WTC11 (cell line): ENCODE measurements around the gene TRIP13. TPM values are rescaled to one million over a fixed set of nuclear protein-coding genes. Genes with fewer than 3 reads are reported as not detected.
"Not testable (repeated sequence)": the region's sequence is repeated elsewhere in the genome, so short reads cannot be mapped to it uniquely, and the experiment has no call there.

ENCODE experiments used
- ATAC-seq: fragments of 200-7000 bp; cut with Tn5 transposase; 2 replicates; pipeline ENCODE4 v1.10.0; 2021; ENCODE audit warnings: mild to moderate bottlenecking, moderate library complexity
- CTCF ChIA-PET: fragments of 300-600 bp; sonication (Branson Sonifier 250); formaldehyde crosslinking; loops from one replicate; lab custom pipeline; 2021; ENCODE audit warnings: antibody characterized with exemption; lab: Charles Lee
- POLR2A ChIA-PET: fragments of 350-600 bp; sonication (Branson Sonifier 250); formaldehyde crosslinking; loops from one replicate; lab custom pipeline; 2021; ENCODE audit warnings: antibody characterized with exemption; lab: Charles Lee
- DNase-seq: peaks from one replicate; pipeline ENCODE4 v3.0.0; 2021; ENCODE audit warnings: low spot score
- H3K27ac Mint-ChIP-seq: 2 replicates; pipeline ENCODE4 v1.8.0; 2021; ENCODE audit warnings: mixed read lengths
- H3K27me3 Mint-ChIP-seq: 2 replicates; pipeline ENCODE4 v1.8.0; 2021; ENCODE audit warnings: low read depth, mild to moderate bottlenecking, moderate library complexity, mixed read lengths
- H3K36me3 Mint-ChIP-seq: 2 replicates; pipeline ENCODE4 v1.8.0; 2021; ENCODE audit warnings: mixed read lengths
- H3K4me1 Mint-ChIP-seq: 2 replicates; pipeline ENCODE4 v1.8.0; 2022; ENCODE audit warnings: mixed read lengths
- H3K4me3 Mint-ChIP-seq: 2 replicates; pipeline ENCODE4 v1.8.0; 2021; ENCODE audit warnings: mild to moderate bottlenecking, moderate library complexity, mixed read lengths
- H3K9me3 Mint-ChIP-seq: 2 replicates; pipeline ENCODE4 v1.8.0; 2021; ENCODE audit warnings: mixed read lengths
- ELF4 ChIP-seq: sonication (generic); formaldehyde crosslinking; IDR thresholded peaks from 2 replicates; pipeline ENCODE4 v1.8.1; 2022; ENCODE audit warnings: low read depth, mild to moderate bottlenecking, moderate library complexity, missing genetic modification reagents
- EMX1 ChIP-seq: fragments of 250-450 bp; sonication (Bioruptor Pico); IDR thresholded peaks from 2 replicates; pipeline ENCODE4 v1.8.0; 2021; ENCODE audit warnings: mild to moderate bottlenecking
- FOXP1 ChIP-seq: sonication (generic); formaldehyde crosslinking; IDR thresholded peaks from 2 replicates; pipeline ENCODE4 v1.8.0; 2022; ENCODE audit warnings: missing genetic modification reagents, mild to moderate bottlenecking, moderate library complexity, borderline replicate concordance
- GABPB1 ChIP-seq: sonication (generic); formaldehyde crosslinking; IDR thresholded peaks from 2 replicates; pipeline ENCODE4 v1.8.1; 2023; ENCODE audit warnings: mild to moderate bottlenecking, missing genetic modification reagents
- GRHL2 ChIP-seq: fragments of 250-450 bp; sonication (Bioruptor Pico); IDR thresholded peaks from 2 replicates; pipeline ENCODE4 v1.8.0; 2022; ENCODE audit warnings: mild to moderate bottlenecking, moderate library complexity; ENCODE audit not compliant: insufficient replicate concordance, severe bottlenecking
- JUN ChIP-seq: sonication (generic); formaldehyde crosslinking; IDR thresholded peaks from 2 replicates; pipeline ENCODE4 v1.8.0; 2023; ENCODE audit warnings: mild to moderate bottlenecking, missing genetic modification reagents
- NR1H2 ChIP-seq: sonication (generic); formaldehyde crosslinking; IDR thresholded peaks from 2 replicates; pipeline ENCODE4 v1.9.0; 2021; ENCODE audit warnings: mild to moderate bottlenecking, moderate library complexity, missing genetic modification reagents
- NR2C2 ChIP-seq: sonication (generic); formaldehyde crosslinking; IDR thresholded peaks from 2 replicates; pipeline ENCODE4 v1.8.0; 2022; ENCODE audit warnings: mild to moderate bottlenecking, missing genetic modification reagents
- PRRX2 ChIP-seq: fragments of 250-450 bp; sonication (Bioruptor Pico); IDR thresholded peaks from 2 replicates; pipeline ENCODE4 v1.8.0; 2021; ENCODE audit warnings: mild to moderate bottlenecking
- RELA ChIP-seq: sonication (generic); formaldehyde crosslinking; IDR thresholded peaks from 2 replicates; pipeline ENCODE4 v1.8.1; 2022; ENCODE audit warnings: missing genetic modification reagents, mild to moderate bottlenecking, borderline replicate concordance
- ZNF317 ChIP-seq: sonication (generic); formaldehyde crosslinking; IDR thresholded peaks from 2 replicates; pipeline ENCODE4 v1.8.1; 2023; ENCODE audit warnings: low read depth, mild to moderate bottlenecking, moderate library complexity, missing genetic modification reagents, borderline replicate concordance
- ZNF396 ChIP-seq: fragments of 250-450 bp; sonication (Bioruptor Pico); IDR thresholded peaks from 2 replicates; pipeline ENCODE4 v1.8.0; 2021; ENCODE audit warnings: mild to moderate bottlenecking, moderate library complexity, borderline replicate concordance
- total RNA-seq: library from RNA; stranded (reverse); gene quantifications from 3 replicates; pipeline ENCODE4 v1.2.3, GENCODE V29; 2021
- TF ChIP-seq, protein P1 (sequence below): sonication (generic); formaldehyde crosslinking; IDR thresholded peaks from 2 replicates; pipeline ENCODE4 v1.8.0; 2022; ENCODE audit warnings: mild to moderate bottlenecking, missing genetic modification reagents
- TF ChIP-seq, protein P2 (sequence below): sonication (generic); formaldehyde crosslinking; conservative IDR thresholded peaks from 2 replicates; pipeline ENCODE4 v1.8.1; 2023; ENCODE audit warnings: mild to moderate bottlenecking, low read depth, missing genetic modification reagents, moderate library complexity
- TF ChIP-seq, protein P3 (sequence below): fragments of 250-450 bp; sonication (Bioruptor Pico); IDR thresholded peaks from 2 replicates; pipeline ENCODE4 v1.9.0; 2021; ENCODE audit warnings: mild to moderate bottlenecking
- TF ChIP-seq, protein P4 (sequence below): sonication (generic); formaldehyde crosslinking; IDR thresholded peaks from 2 replicates; pipeline ENCODE4 v1.8.1; 2022; ENCODE audit warnings: low read depth, mild to moderate bottlenecking, moderate library complexity, missing genetic modification reagents, borderline replicate concordance

TRIP13 gene
- total RNA-seq, 1 experiment from 2014 or later: 33.7 TPM

DNA sequence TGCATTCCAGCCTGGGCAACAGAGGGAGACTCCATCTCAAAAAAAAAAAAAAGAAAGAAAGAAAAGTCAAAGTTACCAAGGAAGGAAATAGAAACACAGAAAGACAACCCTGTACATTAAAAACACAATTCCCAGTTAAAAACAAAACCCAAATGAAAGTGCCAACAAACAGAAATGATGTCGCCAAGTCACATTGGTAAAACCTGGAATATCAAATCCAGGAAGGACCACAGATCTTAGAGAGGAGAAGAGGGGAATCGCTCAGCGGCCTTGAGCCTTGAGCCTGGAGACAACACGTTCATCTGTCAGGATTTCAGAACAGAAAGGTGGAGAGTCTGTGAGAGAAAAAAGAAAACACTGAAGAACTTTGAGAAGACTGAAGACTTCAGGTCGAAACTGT lies 40.7 kb upstream of the TRIP13 start:
- POLR2A ChIA-PET: no interaction called here
- CTCF ChIA-PET: interaction anchor here (0.7 kb wide), 1 partner anchor 55 kb away, joined by 3 read pairs; no protein-coding TSS in a partner anchor
- H3K4me3 Mint-ChIP-seq: no peak overlapping the region

DNA sequence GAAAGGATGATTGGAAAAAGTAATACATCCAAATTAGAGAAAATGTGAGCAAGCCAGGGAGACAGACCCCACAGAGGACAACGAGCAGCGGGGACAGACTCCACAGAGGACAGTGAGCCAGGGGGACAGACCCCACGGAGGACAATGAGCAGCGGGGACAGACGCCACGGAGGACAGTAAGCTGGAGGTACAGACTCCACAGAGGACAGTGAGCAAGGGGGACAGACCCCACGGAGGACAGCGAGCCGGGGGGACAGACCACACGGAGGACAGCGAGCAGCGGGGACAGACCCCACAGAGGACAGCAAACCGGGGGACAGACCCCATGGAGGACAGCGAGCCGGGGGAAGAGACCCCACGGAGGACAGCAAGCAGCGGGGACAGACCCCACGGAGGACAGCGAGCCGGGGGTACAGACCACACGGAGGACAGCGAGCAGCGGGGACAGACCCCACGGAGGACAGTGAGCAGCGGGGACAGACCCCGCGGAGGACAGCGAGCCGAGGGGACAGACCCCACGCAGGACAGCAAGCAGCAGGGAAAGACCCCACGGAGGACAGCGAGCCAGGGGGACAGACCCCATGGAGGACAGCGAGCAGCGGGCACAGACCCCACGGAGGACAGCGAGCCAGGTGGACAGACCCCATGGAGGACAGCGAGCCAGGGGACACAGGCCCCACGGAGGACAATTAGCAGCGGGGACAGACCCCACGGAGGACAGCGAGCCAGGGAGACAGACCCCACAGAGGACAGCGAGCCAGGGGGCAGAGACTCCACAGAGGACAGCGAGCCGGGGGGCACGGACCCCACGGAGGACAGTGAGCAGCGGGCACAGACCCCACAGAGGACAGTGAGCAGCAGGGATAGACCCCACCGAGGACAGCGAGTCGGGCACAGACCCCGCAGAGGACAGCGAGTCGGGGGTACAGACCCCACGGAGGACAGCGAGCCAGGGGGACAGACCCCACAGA lies 40.0 kb upstream of the TRIP13 start:
- ChIA-PET POLR2A (no interaction called here), CTCF (no interaction called here)
- Mint-ChIP-seq H3K27me3 (no peaks in the 10 kb centered on the region; the same call in 1 of the 2 replicates), H3K36me3 (no peaks in the 10 kb centered on the region), H3K4me1 (no peaks in the 10 kb centered on the region), H3K4me3 (no peak overlapping the region), H3K27ac (peak overlapping the region; percentile 41), H3K9me3 (no peaks in the 10 kb centered on the region)
- no peak for DNase-seq
- no peak for TF ChIP-seq ZNF317 (CRISPR knock-in tag)
- TF ChIP-seq PRRX2 (CRISPR knock-in tag): no peak
- TF ChIP-seq GABPB1 (CRISPR knock-in tag): no peak
- TF ChIP-seq JUN (CRISPR knock-in tag): no peak
- TF ChIP-seq, protein P1, sequence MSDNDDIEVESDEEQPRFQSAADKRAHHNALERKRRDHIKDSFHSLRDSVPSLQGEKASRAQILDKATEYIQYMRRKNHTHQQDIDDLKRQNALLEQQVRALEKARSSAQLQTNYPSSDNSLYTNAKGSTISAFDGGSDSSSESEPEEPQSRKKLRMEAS (CRISPR knock-in tag): no peak
- no peak for TF ChIP-seq NR2C2 (CRISPR knock-in tag)
- TF ChIP-seq ELF4: no peak
- TF ChIP-seq FOXP1 (CRISPR knock-in tag): no peak
- TF ChIP-seq RELA (CRISPR knock-in tag): no peak
- TF ChIP-seq ZNF396 (CRISPR knock-in tag): no peak
- TF ChIP-seq, protein P2, sequence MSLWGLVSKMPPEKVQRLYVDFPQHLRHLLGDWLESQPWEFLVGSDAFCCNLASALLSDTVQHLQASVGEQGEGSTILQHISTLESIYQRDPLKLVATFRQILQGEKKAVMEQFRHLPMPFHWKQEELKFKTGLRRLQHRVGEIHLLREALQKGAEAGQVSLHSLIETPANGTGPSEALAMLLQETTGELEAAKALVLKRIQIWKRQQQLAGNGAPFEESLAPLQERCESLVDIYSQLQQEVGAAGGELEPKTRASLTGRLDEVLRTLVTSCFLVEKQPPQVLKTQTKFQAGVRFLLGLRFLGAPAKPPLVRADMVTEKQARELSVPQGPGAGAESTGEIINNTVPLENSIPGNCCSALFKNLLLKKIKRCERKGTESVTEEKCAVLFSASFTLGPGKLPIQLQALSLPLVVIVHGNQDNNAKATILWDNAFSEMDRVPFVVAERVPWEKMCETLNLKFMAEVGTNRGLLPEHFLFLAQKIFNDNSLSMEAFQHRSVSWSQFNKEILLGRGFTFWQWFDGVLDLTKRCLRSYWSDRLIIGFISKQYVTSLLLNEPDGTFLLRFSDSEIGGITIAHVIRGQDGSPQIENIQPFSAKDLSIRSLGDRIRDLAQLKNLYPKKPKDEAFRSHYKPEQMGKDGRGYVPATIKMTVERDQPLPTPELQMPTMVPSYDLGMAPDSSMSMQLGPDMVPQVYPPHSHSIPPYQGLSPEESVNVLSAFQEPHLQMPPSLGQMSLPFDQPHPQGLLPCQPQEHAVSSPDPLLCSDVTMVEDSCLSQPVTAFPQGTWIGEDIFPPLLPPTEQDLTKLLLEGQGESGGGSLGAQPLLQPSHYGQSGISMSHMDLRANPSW (CRISPR knock-in tag): no peak
- no peak for TF ChIP-seq EMX1 (CRISPR knock-in tag)
- TF ChIP-seq, protein P3, sequence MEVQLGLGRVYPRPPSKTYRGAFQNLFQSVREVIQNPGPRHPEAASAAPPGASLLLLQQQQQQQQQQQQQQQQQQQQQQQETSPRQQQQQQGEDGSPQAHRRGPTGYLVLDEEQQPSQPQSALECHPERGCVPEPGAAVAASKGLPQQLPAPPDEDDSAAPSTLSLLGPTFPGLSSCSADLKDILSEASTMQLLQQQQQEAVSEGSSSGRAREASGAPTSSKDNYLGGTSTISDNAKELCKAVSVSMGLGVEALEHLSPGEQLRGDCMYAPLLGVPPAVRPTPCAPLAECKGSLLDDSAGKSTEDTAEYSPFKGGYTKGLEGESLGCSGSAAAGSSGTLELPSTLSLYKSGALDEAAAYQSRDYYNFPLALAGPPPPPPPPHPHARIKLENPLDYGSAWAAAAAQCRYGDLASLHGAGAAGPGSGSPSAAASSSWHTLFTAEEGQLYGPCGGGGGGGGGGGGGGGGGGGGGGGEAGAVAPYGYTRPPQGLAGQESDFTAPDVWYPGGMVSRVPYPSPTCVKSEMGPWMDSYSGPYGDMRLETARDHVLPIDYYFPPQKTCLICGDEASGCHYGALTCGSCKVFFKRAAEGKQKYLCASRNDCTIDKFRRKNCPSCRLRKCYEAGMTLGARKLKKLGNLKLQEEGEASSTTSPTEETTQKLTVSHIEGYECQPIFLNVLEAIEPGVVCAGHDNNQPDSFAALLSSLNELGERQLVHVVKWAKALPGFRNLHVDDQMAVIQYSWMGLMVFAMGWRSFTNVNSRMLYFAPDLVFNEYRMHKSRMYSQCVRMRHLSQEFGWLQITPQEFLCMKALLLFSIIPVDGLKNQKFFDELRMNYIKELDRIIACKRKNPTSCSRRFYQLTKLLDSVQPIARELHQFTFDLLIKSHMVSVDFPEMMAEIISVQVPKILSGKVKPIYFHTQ (CRISPR knock-in tag): no peak
- no peak for ATAC-seq

More for the DNA sequence above, 40.7 kb upstream of the TRIP13 start:
- ATAC-seq: no peak
- Mint-ChIP-seq H3K9me3 (no peaks in the 10 kb centered on the region), H3K27ac (peak overlapping the region; percentile 41), H3K36me3 (no peaks in the 10 kb centered on the region), H3K4me1 (no peaks in the 10 kb centered on the region), H3K27me3 (no peaks in the 10 kb centered on the region; the same call in 1 of the 2 replicates)
- TF ChIP-seq GRHL2 (no peak), NR1H2 (CRISPR knock-in tag) (no peak)
- TF ChIP-seq, protein P4, sequence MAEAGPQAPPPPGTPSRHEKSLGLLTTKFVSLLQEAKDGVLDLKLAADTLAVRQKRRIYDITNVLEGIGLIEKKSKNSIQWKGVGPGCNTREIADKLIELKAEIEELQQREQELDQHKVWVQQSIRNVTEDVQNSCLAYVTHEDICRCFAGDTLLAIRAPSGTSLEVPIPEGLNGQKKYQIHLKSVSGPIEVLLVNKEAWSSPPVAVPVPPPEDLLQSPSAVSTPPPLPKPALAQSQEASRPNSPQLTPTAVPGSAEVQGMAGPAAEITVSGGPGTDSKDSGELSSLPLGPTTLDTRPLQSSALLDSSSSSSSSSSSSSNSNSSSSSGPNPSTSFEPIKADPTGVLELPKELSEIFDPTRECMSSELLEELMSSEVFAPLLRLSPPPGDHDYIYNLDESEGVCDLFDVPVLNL (CRISPR knock-in tag): no peak
- DNase-seq: no peak

DNA sequence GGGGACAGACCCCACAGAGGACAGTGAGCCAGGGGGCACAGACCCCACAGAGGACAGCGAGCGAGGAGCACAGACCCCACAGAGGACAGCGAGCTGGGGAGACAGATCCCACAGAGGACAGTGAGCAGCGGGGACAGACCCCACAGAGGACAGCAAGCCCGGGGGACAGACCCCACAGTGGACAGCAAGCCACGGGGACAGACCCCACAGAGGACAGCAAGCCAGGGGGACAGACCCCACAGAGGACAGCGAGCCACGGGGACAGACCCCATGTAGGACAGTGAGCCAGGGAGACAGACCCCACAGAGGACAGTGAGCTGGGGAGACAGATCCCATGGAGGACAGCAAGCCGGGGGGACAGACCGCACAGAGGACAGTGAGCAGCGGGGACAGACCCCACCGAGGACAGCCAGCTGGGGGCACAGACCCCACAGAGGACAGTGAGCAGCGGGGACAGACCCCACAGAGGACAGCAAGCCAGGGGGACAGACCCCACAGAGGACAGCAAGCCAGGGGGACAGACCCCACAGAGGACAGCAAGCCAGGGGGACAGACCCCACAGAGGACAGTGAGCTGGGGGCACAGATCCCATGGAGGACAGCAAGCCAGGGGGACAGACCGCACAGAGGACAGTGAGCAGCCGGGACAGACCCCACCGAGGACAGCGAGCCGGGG lies 39.1 kb upstream of the TRIP13 start:
- H3K4me3 Mint-ChIP-seq, H3K27ac Mint-ChIP-seq, ATAC-seq, DNase-seq, H3K27me3 Mint-ChIP-seq, H3K9me3 Mint-ChIP-seq, POLR2A ChIA-PET, CTCF ChIA-PET, H3K4me1 Mint-ChIP-seq, H3K36me3 Mint-ChIP-seq: not testable (repeated sequence)
